ENCODE results near the gene A2M. TPM values are rescaled to one million over a fixed set of nuclear protein-coding genes. Genes with fewer than 3 reads are reported as not detected.

The A2M gene
- total RNA-seq, 1 experiment from 2014 or later: not detected

GRCh38 chr12:9068600-9068999 is 47.1 kb downstream of the A2M start:
- ATAC-seq (no peak), DNase-seq (no peak)
- CTCF ChIA-PET: no interaction called here
- H3K9ac ChIP-seq (ENCODE audit: low read length): no peak overlapping the region
- H3K27me3 ChIP-seq (ENCODE audit: low read length): no peaks in the 10 kb centered on the region
- no peak overlapping the region for H3K4me2 ChIP-seq (ENCODE audit: low read length)
- no peaks in the 10 kb centered on the region for H3K9me3 ChIP-seq (ENCODE audit: low read length)
- no peak overlapping the region for H3K4me3 ChIP-seq (ENCODE audit: low read length)
- no peak for TF ChIP-seq EZH2phosphoT487 (IDR thresholded peaks at IDR 0.05; ENCODE audit: borderline replicate concordance, low read length)
- no peak for TF ChIP-seq CTCF (conservative IDR thresholded peaks at IDR 0.05; ENCODE audit: low read depth, low read length)
- peaks cover 2% of the 10 kb centered on the region; the same call in 1 of the 2 replicates for H3K4me1 ChIP-seq (ENCODE audit: insufficient read depth, low read length)
- H4K20me1 ChIP-seq (ENCODE audit: low read length): no peaks in the 10 kb centered on the region
- H3K36me3 ChIP-seq (ENCODE audit: low read depth, low read length): no peaks in the 10 kb centered on the region
- H3K27ac ChIP-seq (ENCODE audit: low read length): no peak overlapping the region
- intact Hi-C loops (cut with micrococcal nuclease): no loop called here
- no peaks in the 10 kb centered on the region for H3K79me2 ChIP-seq (ENCODE audit: low read length)
- POLR2A ChIA-PET (ENCODE audit: unreplicated experiment): no interaction called here
- H3F3A ChIP-seq (ENCODE audit: low read length, unreplicated experiment): no peaks in the 10 kb centered on the region
- no peak overlapping the region for H2AFZ ChIP-seq (ENCODE audit: low read length)
- H3K9me2 ChIP-seq (replicated peaks; ENCODE audit: low read length): no peaks in the 10 kb centered on the region
- no TSS peak for BruUV-seq (replicated peaks)

GRCh38 chr12:9068086-9068485 is 47.6 kb downstream of the A2M start:
- Histone ChIP-seq H3K79me2 (ENCODE audit: low read length) (no peaks in the 10 kb centered on the region), H3K9ac (ENCODE audit: low read length) (no peak overlapping the region), H3K36me3 (ENCODE audit: low read depth, low read length) (no peaks in the 10 kb centered on the region), H3K27ac (ENCODE audit: low read length) (no peak overlapping the region), H3K9me2 (replicated peaks; ENCODE audit: low read length) (no peaks in the 10 kb centered on the region), H3K4me3 (ENCODE audit: low read length) (no peak overlapping the region), H3F3A (ENCODE audit: low read length, unreplicated experiment) (no peaks in the 10 kb centered on the region), H2AFZ (ENCODE audit: low read length) (no peak overlapping the region), H3K9me3 (ENCODE audit: low read length) (no peaks in the 10 kb centered on the region), H4K20me1 (ENCODE audit: low read length) (no peaks in the 10 kb centered on the region), H3K4me2 (ENCODE audit: low read length) (no peak overlapping the region), H3K27me3 (ENCODE audit: low read length) (no peaks in the 10 kb centered on the region), H3K4me1 (ENCODE audit: insufficient read depth, low read length) (peaks cover 6% of the 10 kb centered on the region; the same call in 1 of the 2 replicates)
- no peak for DNase-seq
- POLR2A ChIA-PET (ENCODE audit: unreplicated experiment): no interaction called here
- no TSS peak for BruUV-seq (replicated peaks)
- intact Hi-C loops (cut with micrococcal nuclease): no loop called here
- CTCF ChIA-PET: no interaction called here
- ATAC-seq: no peak
- TF ChIP-seq EZH2phosphoT487 (IDR thresholded peaks at IDR 0.05; ENCODE audit: borderline replicate concordance, low read length): no peak

GRCh38 chr12:9066755-9067423 is 48.8 kb downstream of the A2M start:
- no peak for ATAC-seq
- H3K27me3 ChIP-seq (ENCODE audit: low read length): no peaks in the 10 kb centered on the region
- H3K9me3 ChIP-seq (ENCODE audit: low read length): no peaks in the 10 kb centered on the region
- no peaks in the 10 kb centered on the region for H3F3A ChIP-seq (ENCODE audit: low read length, unreplicated experiment)
- H2AFZ ChIP-seq (ENCODE audit: low read length): no peak overlapping the region
- H3K4me1 ChIP-seq (ENCODE audit: insufficient read depth, low read length): peaks cover 8% of the 10 kb centered on the region; the same call in 1 of the 2 replicates
- H3K4me3 ChIP-seq (ENCODE audit: low read length): no peak overlapping the region
- H3K9me2 ChIP-seq (replicated peaks; ENCODE audit: low read length): no peaks in the 10 kb centered on the region
- TF ChIP-seq CTCF (conservative IDR thresholded peaks at IDR 0.05; ENCODE audit: low read depth, low read length) (no peak), EZH2 (IDR thresholded peaks at IDR 0.05; ENCODE audit: low read length, unreplicated experiment) (no peak), EZH2phosphoT487 (IDR thresholded peaks at IDR 0.05; ENCODE audit: borderline replicate concordance, low read length) (no peak)
- H4K20me1 ChIP-seq (ENCODE audit: low read length): no peaks in the 10 kb centered on the region
- no peak overlapping the region for H3K9ac ChIP-seq (ENCODE audit: low read length)
- ChIA-PET POLR2A (ENCODE audit: unreplicated experiment) (interaction anchor here (0.6 kb wide), 1 partner anchor 155 kb away, joined by 16 read pairs; no protein-coding TSS in a partner anchor), CTCF (no interaction called here)
- H3K36me3 ChIP-seq (ENCODE audit: low read depth, low read length): no peaks in the 10 kb centered on the region
- no peak for DNase-seq
- H3K4me2 ChIP-seq (ENCODE audit: low read length): no peak overlapping the region
- BruUV-seq (replicated peaks): no TSS peak
- H3K79me2 ChIP-seq (ENCODE audit: low read length): no peaks in the 10 kb centered on the region
- intact Hi-C loops (cut with micrococcal nuclease): no loop called here
- no peak overlapping the region for H3K27ac ChIP-seq (ENCODE audit: low read length)

Measured in PC-3 (cell line).